Mesendoderm (in vitro differentiated cells): Measurements from ENCODE around the gene ECHS1.

ENCODE experiments used
- DNase-seq: peaks from one replicate; pipeline ENCODE4 v3.0.0; 2013
- H2AK5ac ChIP-seq: 2 replicates; pipeline ENCODE4 v1.6.1; 2013; ENCODE audit warnings: low read length, inconsistent platforms
- H2BK120ac ChIP-seq: 2 replicates; pipeline ENCODE4 v1.6.1; 2013; ENCODE audit warnings: low read depth, mild to moderate bottlenecking, low read length, moderate library complexity, mixed read lengths
- H2BK15ac ChIP-seq: replicated peaks from 2 replicates; pipeline ENCODE4 v1.6.1; 2013; ENCODE audit warnings: low read depth, mild to moderate bottlenecking, moderate library complexity
- H2BK5ac ChIP-seq: 2 replicates; pipeline ENCODE4 v1.6.1; 2013; ENCODE audit warnings: low read length, inconsistent platforms
- H3K18ac ChIP-seq: 2 replicates; pipeline ENCODE4 v1.6.1; 2013; ENCODE audit warnings: mild to moderate bottlenecking, low read length, mixed read lengths
- H3K23ac ChIP-seq: one replicate; pipeline ENCODE4 v1.6.1; 2013; ENCODE audit warnings: low read length
- H3K27ac ChIP-seq: 2 replicates; pipeline ENCODE4 v1.5.1; 2013; ENCODE audit warnings: low read depth, mild to moderate bottlenecking, inconsistent platforms, low read length, moderate library complexity
- H3K27me3 ChIP-seq: 2 replicates; pipeline ENCODE4 v1.6.1; 2013; ENCODE audit warnings: low read length, control low read depth, mild to moderate bottlenecking, inconsistent platforms; ENCODE audit not compliant: insufficient read depth, poor library complexity
- H3K36me3 ChIP-seq: 2 replicates; pipeline ENCODE4 v1.6.1; 2013; ENCODE audit warnings: low read length, inconsistent platforms; ENCODE audit not compliant: control insufficient read depth, insufficient read depth
- H3K4ac ChIP-seq: one replicate; pipeline ENCODE4 v1.6.1; 2013; ENCODE audit warnings: low read depth, mild to moderate bottlenecking, low read length, moderate library complexity
- H3K4me1 ChIP-seq: 2 replicates; pipeline ENCODE4 v1.6.1; 2013; ENCODE audit warnings: low read depth, low read length, inconsistent platforms; ENCODE audit not compliant: control insufficient read depth
- H3K4me2 ChIP-seq: 2 replicates; pipeline ENCODE4 v1.6.1; 2013; ENCODE audit warnings: low read length
- H3K4me3 ChIP-seq: 2 replicates; pipeline ENCODE4 v1.5.1; 2013; ENCODE audit warnings: mild to moderate bottlenecking, low read length
- H3K56ac ChIP-seq: one replicate; pipeline ENCODE4 v1.6.1; 2013; ENCODE audit warnings: low read length
- H3K79me1 ChIP-seq: 2 replicates; pipeline ENCODE4 v1.6.1; 2013; ENCODE audit warnings: low read length, inconsistent platforms
- H3K79me2 ChIP-seq: 2 replicates; pipeline ENCODE4 v1.6.1; 2013; ENCODE audit warnings: mild to moderate bottlenecking, low read length; ENCODE audit not compliant: control insufficient read depth, insufficient read depth
- H3K9ac ChIP-seq: 2 replicates; pipeline ENCODE4 v1.6.1; 2013; ENCODE audit warnings: low read length, inconsistent platforms
- H4K5ac ChIP-seq: one replicate; pipeline ENCODE4 v1.6.1; 2013; ENCODE audit warnings: low read length
- H4K8ac ChIP-seq: one replicate; pipeline ENCODE4 v1.6.1; 2013; ENCODE audit warnings: low read depth, mild to moderate bottlenecking, control low read depth, low read length, moderate library complexity
- WGBS: extraction: QIAGEN DNeasy Blood & Tissue Kit; methylation state at CpG from one replicate; pipeline ENCODE4 v1.1.7; 2013; ENCODE audit warnings: low lambda C conversion rate, missing lambda C conversion rate; ENCODE audit not compliant: insufficient coverage; ENCODE audit errors: extremely low coverage; 5-methylcytosine and 5-hydroxymethylcytosine counted together

ECHS1 gene

GRCh38 chr10:133358162-133358924 is 14.8 kb downstream of the ECHS1 start:
- no peak overlapping the region for H3K4me3 ChIP-seq
- H3K79me2 ChIP-seq, result peaks cover 6% of the 10 kb centered on the region
- H3K27me3 ChIP-seq, result no peaks in the 10 kb centered on the region
- no peak overlapping the region for H2BK120ac ChIP-seq
- H4K5ac ChIP-seq, result no peak overlapping the region
- H3K36me3 ChIP-seq, result no peaks in the 10 kb centered on the region
- H3K9ac ChIP-seq, result no peak overlapping the region
- H3K18ac ChIP-seq, result no peak overlapping the region
- no peak overlapping the region for H4K8ac ChIP-seq
- H3K4ac ChIP-seq, result no peak overlapping the region
- H3K4me1 ChIP-seq, result peaks cover 3% of the 10 kb centered on the region
- no peak overlapping the region for H3K23ac ChIP-seq
- H3K4me2 ChIP-seq, result no peak overlapping the region
- DNase-seq, result no peak
- no peak overlapping the region for H3K27ac ChIP-seq
- H3K79me1 ChIP-seq, result peaks cover 6% of the 10 kb centered on the region
- no peak overlapping the region for H2BK5ac ChIP-seq
- no peak overlapping the region for H2BK15ac ChIP-seq
- WGBS, result no CpG with 5 or more reads among the region's 41 CpGs
- no peak overlapping the region for H2AK5ac ChIP-seq
- no peak overlapping the region for H3K56ac ChIP-seq

- no peak within 1 kb of the TSS for H4K5ac ChIP-seq
- H3K79me2 ChIP-seq, result peaks cover 6% of the 10 kb centered on the region
- peak within 1 kb of the TSS; percentile 92 for H3K9ac ChIP-seq
- no peak within 1 kb of the TSS for H3K27ac ChIP-seq
- peak within 1 kb of the TSS; percentile 75 for H3K4me2 ChIP-seq
- no CpG with 5 or more reads among the region's 83 CpGs for WGBS
- H3K18ac ChIP-seq, result peak within 1 kb of the TSS; percentile 91
- H3K27me3 ChIP-seq, result no peaks in the 10 kb centered on the region
- peak within 1 kb of the TSS; percentile 58 for H4K8ac ChIP-seq
- peak within 1 kb of the TSS; percentile 7 for H2AK5ac ChIP-seq
- H3K23ac ChIP-seq, result no peak within 1 kb of the TSS
- H3K79me1 ChIP-seq, result peaks cover 6% of the 10 kb centered on the region
- no peak within 1 kb of the TSS for H2BK15ac ChIP-seq
- H2BK120ac ChIP-seq, result no peak within 1 kb of the TSS
- peak within 1 kb of the TSS; percentile 82 for H3K4me3 ChIP-seq
- H3K56ac ChIP-seq, result peak within 1 kb of the TSS; percentile 100
- H3K4me1 ChIP-seq, result peaks cover 3% of the 10 kb centered on the region
- H2BK5ac ChIP-seq, result peak within 1 kb of the TSS; percentile 78
- H3K4ac ChIP-seq, result peak within 1 kb of the TSS; percentile 83
- DNase-seq, result peak; percentile 96
- H3K36me3 ChIP-seq, result no peaks in the 10 kb centered on the region
Measured at GRCh38 chr10:133357285-133358161, 15.6 kb downstream of the ECHS1 start, which contains the start of gene FUOM. TSS of gene FUOM (minus strand) at chr10:133358019. CDS start at chr10:133358007, 12 bp downstream.

GRCh38 chr10:133356549-133357284 is 16.4 kb downstream of the ECHS1 start:
- H3K4me2 ChIP-seq, result peak overlapping the region; percentile 75
- H3K18ac ChIP-seq, result peak overlapping the region; percentile 91
- H3K4me3 ChIP-seq, result peak overlapping the region; percentile 82
- peak overlapping the region; percentile 7 for H2AK5ac ChIP-seq
- H2BK5ac ChIP-seq, result no peak overlapping the region
- H3K27me3 ChIP-seq, result no peaks in the 10 kb centered on the region
- peaks cover 6% of the 10 kb centered on the region for H3K79me2 ChIP-seq
- no peak overlapping the region for H2BK120ac ChIP-seq
- H3K4ac ChIP-seq, result peak overlapping the region; percentile 83
- peaks cover 3% of the 10 kb centered on the region for H3K4me1 ChIP-seq
- H3K9ac ChIP-seq, result peak overlapping the region; percentile 92
- no CpG with 5 or more reads among the region's 27 CpGs for WGBS
- DNase-seq, result no peak
- H4K5ac ChIP-seq, result no peak overlapping the region
- H2BK15ac ChIP-seq, result no peak overlapping the region
- no peak overlapping the region for H4K8ac ChIP-seq
- H3K27ac ChIP-seq, result no peak overlapping the region
- H3K56ac ChIP-seq, result peak overlapping the region; percentile 100
- H3K23ac ChIP-seq, result peak overlapping the region; percentile 100
- no peaks in the 10 kb centered on the region for H3K36me3 ChIP-seq
- H3K79me1 ChIP-seq, result peaks cover 6% of the 10 kb centered on the region

- DNase-seq, result no peak
- no peaks in the 10 kb centered on the region for H3K27me3 ChIP-seq
- no peak overlapping the region for H3K18ac ChIP-seq
- H3K23ac ChIP-seq, result no peak overlapping the region
- no peak overlapping the region for H2BK120ac ChIP-seq
- no peak overlapping the region for H3K9ac ChIP-seq
- peaks cover 3% of the 10 kb centered on the region for H3K4me1 ChIP-seq
- H4K5ac ChIP-seq, result no peak overlapping the region
- no peak overlapping the region for H3K4me3 ChIP-seq
- H3K4me2 ChIP-seq, result no peak overlapping the region
- peak overlapping the region; percentile 7 for H3K56ac ChIP-seq
- H3K27ac ChIP-seq, result no peak overlapping the region
- H3K4ac ChIP-seq, result no peak overlapping the region
- no peak overlapping the region for H2AK5ac ChIP-seq
- no peak overlapping the region for H2BK15ac ChIP-seq
- peaks cover 6% of the 10 kb centered on the region for H3K79me2 ChIP-seq
- no CpG with 5 or more reads among the region's 3 CpGs for WGBS
- H3K36me3 ChIP-seq, result no peaks in the 10 kb centered on the region
- H4K8ac ChIP-seq, result no peak overlapping the region
- H2BK5ac ChIP-seq, result no peak overlapping the region
- peaks cover 6% of the 10 kb centered on the region for H3K79me1 ChIP-seq
Measured at GRCh38 chr10:133355991-133356390, 17.2 kb downstream of the ECHS1 start.

GRCh38 chr10:133355266-133355665 is 17.9 kb downstream of the ECHS1 start:
- H2BK5ac ChIP-seq, result no peak overlapping the region
- H3K27me3 ChIP-seq, result no peaks in the 10 kb centered on the region
- no peak overlapping the region for H2BK120ac ChIP-seq
- H3K4me3 ChIP-seq, result no peak overlapping the region
- no peaks in the 10 kb centered on the region for H3K36me3 ChIP-seq
- no peak overlapping the region for H3K56ac ChIP-seq
- no peak overlapping the region for H2AK5ac ChIP-seq
- H3K4me1 ChIP-seq, result peaks cover 3% of the 10 kb centered on the region
- no peak overlapping the region for H4K5ac ChIP-seq
- H3K23ac ChIP-seq, result no peak overlapping the region
- H4K8ac ChIP-seq, result no peak overlapping the region
- no peak for DNase-seq
- no peak overlapping the region for H3K9ac ChIP-seq
- H3K4ac ChIP-seq, result no peak overlapping the region
- H3K18ac ChIP-seq, result no peak overlapping the region
- no peak overlapping the region for H3K4me2 ChIP-seq
- WGBS, result no CpG with 5 or more reads among the region's 6 CpGs
- H2BK15ac ChIP-seq, result no peak overlapping the region
- H3K79me1 ChIP-seq, result peaks cover 6% of the 10 kb centered on the region
- H3K27ac ChIP-seq, result no peak overlapping the region
- H3K79me2 ChIP-seq, result peaks cover 6% of the 10 kb centered on the region
